Colonic mucosa (tissue), 4 donors: Measurements from ENCODE around the gene MRC2. TPM values are rescaled to one million over a fixed set of nuclear protein-coding genes. Genes with fewer than 3 reads are reported as not detected.
A peak's percentile ranks its signal among the peaks of the same experiment; 100 is the strongest.

ENCODE experiments used
- DNase-seq: peaks from one replicate; pipeline ENCODE4 v3.0.0-alpha.2; 2020
- H3K27ac ChIP-seq: fragments of 200-600 bp; one replicate; pipeline ENCODE4 v1.8.0; 2021
- H3K27me3 ChIP-seq: fragments of 200-600 bp; one replicate; pipeline ENCODE4 v1.8.0; 2021
- H3K36me3 ChIP-seq: fragments of 200-600 bp; one replicate; pipeline ENCODE4 v1.8.0; 2021
- H3K4me1 ChIP-seq: fragments of 200-600 bp; one replicate; pipeline ENCODE4 v1.8.0; 2021; ENCODE audit warnings: mild to moderate bottlenecking
- H3K4me3 ChIP-seq: fragments of 200-600 bp; one replicate; pipeline ENCODE4 v1.8.0; 2021
- H3K9ac ChIP-seq, 2 donors: one replicate each; pipeline ENCODE4 v1.7.0; 2013; ENCODE audit warnings: control low read depth in 2 of 2, low read depth in 2 of 2, low read length in 2 of 2
- H3K9me3 ChIP-seq: fragments of 200-600 bp; one replicate; pipeline ENCODE4 v1.8.0; 2021
- intact Hi-C: fragments of 100-400 bp; cut with DNase I; formaldehyde crosslinking; loops from one replicate; pipeline ENCODE4 v1.14.1; 2022
- total RNA-seq, 2 donors: library from RNA; stranded (reverse); fragmentation: NEBNext Ultra II Directional in 1 of 2; extraction: Animal tissue kit (Norgen Biotek cat#: 25700) in 1 of 2; gene quantifications; one replicate each; pipeline ENCODE4 v1.2.1, GENCODE V29; 2021
- TF ChIP-seq, protein P1 (sequence below): fragments of 200-600 bp; IDR thresholded peaks from one replicate; pipeline ENCODE4 v1.8.0; 2022; ENCODE audit warnings: antibody characterized with exemption, mild to moderate bottlenecking
- donor health status: healthy.
- donor health status: DM: no; HTN: no; CAD: no.
- donor health status: DM: no; HTN: no; CAD: no.

MRC2 gene
- total RNA-seq, 2 donors from 2014 or later = 6.4 to 10.9 TPM

GRCh38 chr17:62704381-62704971 lies 77.0 kb downstream of the MRC2 start:
- H3K4me3 ChIP-seq = peak overlapping the region; percentile 68
- H3K27ac ChIP-seq = no peak overlapping the region
- H3K4me1 ChIP-seq = peaks cover 4% of the 10 kb centered on the region
- intact Hi-C loops = loop anchor here (5.0 kb wide), 2 partner anchors 268 to 703 kb away; no protein-coding TSS in a partner anchor
- TF ChIP-seq, protein P1, sequence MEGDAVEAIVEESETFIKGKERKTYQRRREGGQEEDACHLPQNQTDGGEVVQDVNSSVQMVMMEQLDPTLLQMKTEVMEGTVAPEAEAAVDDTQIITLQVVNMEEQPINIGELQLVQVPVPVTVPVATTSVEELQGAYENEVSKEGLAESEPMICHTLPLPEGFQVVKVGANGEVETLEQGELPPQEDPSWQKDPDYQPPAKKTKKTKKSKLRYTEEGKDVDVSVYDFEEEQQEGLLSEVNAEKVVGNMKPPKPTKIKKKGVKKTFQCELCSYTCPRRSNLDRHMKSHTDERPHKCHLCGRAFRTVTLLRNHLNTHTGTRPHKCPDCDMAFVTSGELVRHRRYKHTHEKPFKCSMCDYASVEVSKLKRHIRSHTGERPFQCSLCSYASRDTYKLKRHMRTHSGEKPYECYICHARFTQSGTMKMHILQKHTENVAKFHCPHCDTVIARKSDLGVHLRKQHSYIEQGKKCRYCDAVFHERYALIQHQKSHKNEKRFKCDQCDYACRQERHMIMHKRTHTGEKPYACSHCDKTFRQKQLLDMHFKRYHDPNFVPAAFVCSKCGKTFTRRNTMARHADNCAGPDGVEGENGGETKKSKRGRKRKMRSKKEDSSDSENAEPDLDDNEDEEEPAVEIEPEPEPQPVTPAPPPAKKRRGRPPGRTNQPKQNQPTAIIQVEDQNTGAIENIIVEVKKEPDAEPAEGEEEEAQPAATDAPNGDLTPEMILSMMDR = no peak
- DNase-seq = peak; percentile 68
- no peaks in the 10 kb centered on the region for H3K9me3 ChIP-seq
- peak overlapping the region; percentile 55 to 66 for H3K9ac ChIP-seq
- no peaks in the 10 kb centered on the region for H3K36me3 ChIP-seq
- H3K27me3 ChIP-seq = no peaks in the 10 kb centered on the region

- Histone ChIP-seq H3K4me3 (no peak overlapping the region), H3K27ac (no peak overlapping the region), H3K4me1 (peaks cover 4% of the 10 kb centered on the region), H3K9ac (no peak overlapping the region), H3K27me3 (no peaks in the 10 kb centered on the region), H3K9me3 (no peaks in the 10 kb centered on the region), H3K36me3 (no peaks in the 10 kb centered on the region)
- TF ChIP-seq, protein P1 = no peak
- intact Hi-C loops = no loop called here
- peak; percentile 37 for DNase-seq
Measured at GRCh38 chr17:62705156-62705777, 77.8 kb downstream of the MRC2 start.

- Histone ChIP-seq H3K27me3 (no peaks in the 10 kb centered on the region), H3K4me3 (no peak overlapping the region), H3K27ac (no peak overlapping the region), H3K36me3 (no peaks in the 10 kb centered on the region), H3K9ac (peak overlapping the region in 1 of 2 donors; percentile 7), H3K4me1 (peaks cover 4% of the 10 kb centered on the region), H3K9me3 (no peaks in the 10 kb centered on the region)
- DNase-seq = no peak
- TF ChIP-seq, protein P1 = no peak
- intact Hi-C loops = no loop called here
Measured at GRCh38 chr17:62705778-62706597, 78.5 kb downstream of the MRC2 start.

DNA sequence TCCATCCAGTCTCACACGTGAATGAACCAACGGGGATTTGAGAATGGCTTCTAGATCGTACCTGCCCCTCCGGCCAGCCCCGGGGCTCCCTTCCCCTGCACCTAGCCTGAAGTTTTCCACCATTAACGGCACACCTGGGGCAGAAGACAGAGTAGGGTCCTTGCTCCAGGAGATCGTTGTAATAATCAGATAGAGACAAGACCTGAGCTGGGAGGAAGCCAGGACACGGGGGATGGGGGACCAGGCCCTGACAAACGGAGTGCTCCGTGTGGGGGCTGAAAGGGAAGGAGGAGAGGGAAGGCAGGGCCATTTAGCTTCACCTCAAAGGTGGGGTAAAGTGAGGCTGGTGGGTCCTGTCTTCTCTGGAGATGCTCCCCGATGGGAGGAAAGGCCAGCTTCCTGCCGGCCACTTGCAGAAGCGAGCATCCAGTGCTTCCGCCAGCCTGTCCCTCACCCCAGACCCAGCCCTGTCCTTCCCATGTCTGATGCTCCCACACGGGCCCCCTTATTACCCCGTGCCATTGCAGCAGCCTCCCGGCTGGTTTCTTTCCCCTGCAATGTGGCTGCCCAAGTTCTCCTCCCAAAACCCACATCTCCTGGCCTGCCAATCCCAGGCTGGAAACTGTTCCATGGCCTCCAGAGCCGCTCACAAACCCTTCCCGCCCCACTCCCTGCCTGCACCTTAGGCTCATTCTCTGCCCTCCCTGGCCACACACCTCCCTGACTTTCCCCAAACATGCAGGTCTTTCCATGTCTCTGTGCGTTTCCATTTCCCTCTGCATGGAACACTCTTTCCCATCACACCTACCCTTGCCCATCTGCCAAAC lies 79.3 kb downstream of the MRC2 start:
- H3K36me3 ChIP-seq = no peaks in the 10 kb centered on the region
- H3K9ac ChIP-seq = no peak overlapping the region
- H3K4me3 ChIP-seq = no peak overlapping the region
- H3K4me1 ChIP-seq = peaks cover 4% of the 10 kb centered on the region
- no peaks in the 10 kb centered on the region for H3K9me3 ChIP-seq
- intact Hi-C loops = no loop called here
- H3K27me3 ChIP-seq = no peaks in the 10 kb centered on the region
- no peak for DNase-seq
- no peak overlapping the region for H3K27ac ChIP-seq
- TF ChIP-seq, protein P1 = no peak

DNA sequence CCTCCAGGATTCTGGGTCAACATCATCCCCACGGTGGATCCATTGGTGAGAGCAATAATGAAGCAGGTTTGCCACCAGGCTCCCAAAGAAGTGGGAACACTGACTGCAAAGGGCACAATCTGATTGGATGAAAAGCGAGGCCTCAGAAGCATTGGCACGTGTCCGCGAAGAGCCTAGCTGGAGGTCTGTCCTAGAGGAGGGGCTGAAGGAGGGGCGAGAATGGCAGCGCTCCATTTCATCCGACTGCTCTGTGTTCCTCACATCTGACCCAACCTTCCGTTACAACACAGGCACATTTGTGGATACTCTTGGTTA lies 79.9 kb downstream of the MRC2 start:
- no peak overlapping the region for H3K4me3 ChIP-seq
- no peaks in the 10 kb centered on the region for H3K27me3 ChIP-seq
- H3K9ac ChIP-seq = no peak overlapping the region
- peaks cover 4% of the 10 kb centered on the region for H3K4me1 ChIP-seq
- intact Hi-C loops = no loop called here
- H3K27ac ChIP-seq = no peak overlapping the region
- H3K9me3 ChIP-seq = no peaks in the 10 kb centered on the region
- no peak for DNase-seq
- H3K36me3 ChIP-seq = no peaks in the 10 kb centered on the region
- TF ChIP-seq, protein P1 = no peak
